Measurements from ENCODE around the gene ZIC1.
A peak's percentile ranks its signal among the peaks of the same experiment; 100 is the strongest.

DNA sequence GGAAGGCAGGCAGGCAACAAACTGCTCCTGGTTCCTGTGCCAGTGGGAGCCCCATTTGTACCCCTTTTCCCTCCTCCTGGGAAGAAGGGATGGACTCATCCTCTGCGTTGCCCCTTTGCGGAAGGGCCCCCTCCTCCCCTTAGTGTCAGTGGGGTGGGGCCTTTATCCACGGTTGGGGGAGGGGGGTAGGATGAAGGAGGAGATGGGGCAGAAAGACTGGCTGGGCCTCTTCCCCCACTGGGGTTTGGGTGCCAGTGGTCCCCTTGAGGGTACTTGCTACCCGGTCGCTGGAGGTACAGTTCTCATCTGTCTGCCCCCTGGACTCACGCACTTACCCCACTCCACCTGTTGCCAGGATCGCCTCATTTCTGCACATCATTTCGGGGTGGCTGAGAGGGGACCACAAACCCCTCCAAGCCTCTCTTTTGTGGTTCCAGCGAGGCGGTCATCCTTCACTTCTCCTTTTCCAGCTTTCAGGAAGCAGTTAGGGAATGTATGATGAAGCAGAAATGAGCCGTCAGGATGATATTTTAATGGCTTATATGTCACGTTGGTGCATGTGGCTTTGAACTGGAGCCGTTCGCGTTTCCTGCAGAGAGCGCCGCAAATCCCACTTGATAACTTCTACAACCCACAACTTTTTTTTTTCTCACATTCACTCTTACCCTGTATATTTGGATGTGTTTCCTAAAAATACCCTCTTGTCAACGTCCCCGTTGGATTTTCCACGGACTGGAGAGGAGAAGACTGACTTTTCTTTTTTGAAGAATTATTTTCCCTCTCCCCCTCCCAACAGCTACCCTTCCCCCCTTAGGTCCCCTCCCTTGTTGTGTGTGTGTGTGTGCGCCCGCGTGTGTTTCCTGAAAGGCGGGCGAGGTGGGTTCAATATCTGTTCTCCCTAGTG lies 2.9 kb upstream of the ZIC1 start, which contains the start of gene ZIC4:
- no peak for TF ChIP-seq YY1 (IDR thresholded peaks at IDR 0.05; ENCODE audit: insufficient read depth, insufficient read length)
- TF ChIP-seq SUZ12 (IDR thresholded peaks at IDR 0.05; ENCODE audit: extremely low read depth, insufficient read depth, insufficient read length): peak; percentile 91

Measured in NT2/D1 (cell line).